ENCODE data around the gene MCF2L2.
A peak's percentile ranks its signal among the peaks of the same experiment; 100 is the strongest.
"Not testable (repeated sequence)": the region's sequence is repeated elsewhere in the genome, so short reads cannot be mapped to it uniquely, and the experiment has no call there.

The MCF2L2 gene

DNA sequence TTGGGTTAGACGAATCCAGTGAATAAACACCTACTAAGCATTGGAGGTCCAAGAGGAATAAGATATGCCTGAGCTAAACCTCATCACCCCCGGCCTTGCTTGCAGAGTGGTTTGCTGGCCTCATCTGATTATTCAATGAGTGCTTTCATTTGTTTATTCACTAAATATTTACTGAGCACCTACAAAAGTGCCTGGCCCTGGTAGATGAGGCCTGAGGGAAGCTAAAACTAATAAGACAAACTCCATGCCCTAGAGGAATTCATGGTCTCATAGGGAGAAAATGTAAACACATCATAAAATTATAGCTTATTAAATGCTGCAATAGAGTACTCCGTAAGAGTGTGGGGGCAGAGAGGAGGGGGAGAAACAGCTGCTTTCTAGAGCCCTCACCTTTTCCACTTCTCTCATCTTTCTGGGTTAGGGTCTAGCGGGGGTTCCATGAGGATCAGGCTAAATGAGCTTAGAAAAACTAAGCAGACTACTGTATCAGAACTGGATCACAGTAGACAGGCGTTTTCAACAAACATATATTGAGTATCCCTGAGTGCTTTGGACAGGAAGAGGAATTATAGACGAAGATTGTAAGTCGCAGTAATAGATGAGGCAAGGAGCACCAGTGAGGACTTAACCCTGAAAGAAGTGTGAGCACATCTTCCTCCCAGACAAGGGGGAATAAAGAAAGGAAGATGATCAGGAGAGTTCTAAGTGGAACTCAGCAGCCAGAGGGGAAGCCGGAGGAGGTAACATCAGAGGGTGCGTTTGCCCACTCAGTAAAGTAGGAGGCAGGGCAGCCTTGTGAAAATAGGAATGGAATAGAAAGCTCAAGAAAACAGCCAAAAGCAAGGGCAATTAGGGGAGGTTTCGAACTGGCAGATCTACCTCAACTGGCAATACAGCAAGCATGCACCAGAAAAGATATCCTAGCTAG, 234.4 kb downstream of the MCF2L2 start:
- DNase-seq, result peak; percentile 82

DNA sequence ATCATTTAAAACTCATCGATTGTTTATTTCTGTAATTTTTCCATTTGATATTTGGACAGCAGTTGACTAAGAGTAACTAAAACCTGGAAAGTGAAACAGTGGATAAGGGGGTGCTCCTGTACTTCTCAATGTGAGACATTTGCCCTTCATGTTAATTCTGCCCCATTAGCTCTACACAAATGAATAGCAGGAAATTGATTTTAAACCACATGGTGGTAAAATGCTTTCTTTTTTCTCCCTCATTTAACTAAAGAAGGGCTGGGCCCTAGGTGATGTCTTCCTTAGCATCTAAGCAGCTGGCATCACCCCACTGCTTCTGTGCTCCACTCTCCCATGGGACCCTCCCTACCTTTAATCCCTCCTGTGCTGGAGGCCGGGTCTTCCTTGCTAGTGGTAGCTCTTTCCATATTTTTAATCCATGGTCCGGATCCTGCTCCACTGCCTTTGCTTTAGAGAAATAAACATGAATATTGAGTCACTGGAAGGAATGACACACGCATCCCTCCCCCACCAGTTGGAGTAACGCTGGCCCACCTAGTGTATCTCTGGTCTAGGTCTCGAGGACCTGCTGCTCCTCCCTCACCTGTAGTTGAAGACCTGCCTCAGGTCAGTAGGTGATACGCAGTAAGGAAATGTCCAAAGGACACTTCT, 235.6 kb downstream of the MCF2L2 start:
- no peak for DNase-seq

DNA sequence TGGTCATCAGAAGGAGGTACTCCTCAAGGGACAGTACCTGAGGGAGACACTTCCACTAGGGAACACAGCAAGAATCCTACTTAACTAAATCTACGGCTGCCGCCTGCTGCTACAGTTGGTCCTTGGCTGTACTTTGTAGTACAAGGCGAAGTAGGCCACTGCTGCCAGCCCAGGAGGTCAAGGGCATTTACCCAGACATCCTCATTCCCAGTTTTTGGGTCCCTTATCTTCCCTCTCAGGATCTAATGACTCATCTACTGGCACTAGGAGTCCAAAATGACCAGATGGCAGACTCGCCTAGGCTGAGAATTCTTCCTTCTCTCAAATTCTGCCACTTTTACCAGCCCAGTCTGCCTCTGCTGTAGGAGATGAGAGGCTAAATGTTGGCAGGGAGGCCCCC, 238.8 kb downstream of the MCF2L2 start:
- no peak for DNase-seq

GRCh38 chr3:183188895-183189462, 239.4 kb downstream of the MCF2L2 start:
- no peak for DNase-seq

DNA sequence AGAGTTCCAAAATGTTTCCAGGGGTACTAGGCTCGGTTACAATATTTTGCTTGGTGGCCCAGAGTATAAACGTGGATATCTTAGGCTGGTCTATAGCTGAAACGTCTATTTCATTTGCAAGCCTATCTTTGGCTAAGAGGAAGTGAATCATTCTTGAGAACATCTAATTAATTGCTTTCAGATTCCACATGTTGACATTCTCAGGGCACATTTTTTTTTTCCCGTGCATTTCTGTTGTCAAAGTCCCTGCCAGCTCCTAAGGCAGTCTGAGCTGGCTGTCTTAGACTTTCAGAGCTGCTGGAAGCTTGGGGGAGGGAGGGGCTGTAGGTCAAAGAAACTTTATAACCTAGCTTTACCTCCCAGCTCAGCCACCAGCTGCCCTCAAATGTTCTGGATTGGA, 242.7 kb downstream of the MCF2L2 start:
- peak; percentile 58 for DNase-seq

DNA sequence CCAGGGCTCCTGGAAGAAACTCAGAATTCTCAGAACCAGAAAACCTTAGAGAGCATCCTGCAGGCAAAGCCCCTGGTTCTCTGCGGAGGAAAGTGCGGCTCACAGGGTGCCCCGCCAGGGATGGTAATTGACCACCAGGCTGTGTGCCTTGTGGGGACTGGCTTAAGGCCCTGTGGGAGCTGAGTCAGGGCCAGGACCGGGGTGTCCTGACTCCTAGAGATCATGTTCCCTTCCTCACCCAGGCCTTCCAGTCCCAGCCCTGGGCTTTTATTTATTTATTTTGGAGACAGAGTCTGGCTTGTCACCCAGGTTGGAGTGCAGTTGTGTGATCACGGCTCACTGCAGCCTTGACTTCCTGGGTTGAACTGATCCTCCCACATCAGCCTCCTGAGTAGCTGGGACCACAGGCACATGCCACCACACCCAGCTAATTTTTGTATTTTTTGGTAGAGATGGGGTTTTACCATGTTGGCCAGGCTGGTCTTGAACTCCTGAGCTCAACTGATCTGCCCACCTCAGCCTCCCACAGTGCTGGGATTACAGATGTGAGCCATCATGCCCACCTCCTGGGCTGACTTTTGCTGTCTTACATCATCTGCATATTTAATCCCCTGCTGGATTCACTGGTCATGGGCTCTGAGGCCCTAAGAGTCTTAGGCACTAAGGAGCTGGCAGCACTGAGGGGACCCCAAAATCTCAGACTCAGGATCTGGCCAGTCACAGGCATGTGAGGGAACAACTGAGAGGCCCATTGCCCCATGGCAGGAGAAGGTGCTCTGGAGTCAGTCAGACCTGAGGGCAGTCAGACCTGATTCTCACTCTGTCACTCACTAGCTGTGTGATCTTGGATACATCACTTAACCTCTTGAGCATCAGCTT, 245.4 kb downstream of the MCF2L2 start:
- DNase-seq, result no peak

DNA sequence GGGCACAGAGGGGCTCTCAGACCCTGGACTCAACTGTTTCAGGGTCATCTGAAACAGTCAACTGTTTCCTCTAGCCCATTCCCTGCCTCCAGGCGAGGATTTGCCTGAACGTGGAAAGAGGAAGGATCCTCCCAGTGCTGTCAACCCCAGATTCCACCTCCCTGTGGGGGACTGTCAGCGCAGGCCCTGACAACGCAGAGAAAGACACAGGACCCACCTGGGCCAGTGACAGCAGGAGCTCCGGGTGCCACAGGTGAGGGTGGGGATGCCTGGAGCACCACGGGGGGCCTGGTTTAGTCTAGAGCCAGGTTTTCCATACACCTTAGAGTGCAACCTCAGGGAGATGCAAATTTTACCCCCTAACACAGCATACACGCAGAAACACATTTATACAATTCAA, 246.3 kb downstream of the MCF2L2 start:
- DNase-seq, result no peak

DNA sequence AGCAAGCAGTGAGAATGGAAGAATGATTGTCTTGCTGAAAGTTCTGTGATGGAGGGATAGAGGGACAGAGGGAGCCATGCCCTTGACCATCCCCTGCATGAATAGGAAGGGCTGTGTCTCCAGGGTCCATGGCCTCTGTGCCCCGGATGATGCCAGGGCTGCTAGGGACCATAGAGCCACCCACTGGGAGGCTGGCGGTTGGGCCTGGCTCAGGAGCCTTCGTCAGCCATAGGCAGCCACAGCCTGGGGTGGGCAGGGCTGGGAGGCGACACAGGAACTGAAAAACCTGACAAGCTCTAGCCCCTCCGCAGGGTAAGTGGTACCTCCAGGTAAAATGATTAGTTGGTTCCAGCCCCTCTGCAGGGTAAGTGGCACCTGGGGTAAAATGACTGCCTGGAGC, 246.8 kb downstream of the MCF2L2 start:
- DNase-seq, result no peak

GRCh38 chr3:183180784-183181295, 247.6 kb downstream of the MCF2L2 start:
- no peak for DNase-seq

GRCh38 chr3:183180110-183180783, 248.2 kb downstream of the MCF2L2 start:
- no peak for DNase-seq

- not testable (repeated sequence) for DNase-seq
These were observed 248.9 kb downstream of the MCF2L2 start for GRCh38 chr3:183179550-183179908.

- DNase-seq, result no peak
These were observed 249.4 kb downstream of the MCF2L2 start for GRCh38 chr3:183178833-183179549.

DNA sequence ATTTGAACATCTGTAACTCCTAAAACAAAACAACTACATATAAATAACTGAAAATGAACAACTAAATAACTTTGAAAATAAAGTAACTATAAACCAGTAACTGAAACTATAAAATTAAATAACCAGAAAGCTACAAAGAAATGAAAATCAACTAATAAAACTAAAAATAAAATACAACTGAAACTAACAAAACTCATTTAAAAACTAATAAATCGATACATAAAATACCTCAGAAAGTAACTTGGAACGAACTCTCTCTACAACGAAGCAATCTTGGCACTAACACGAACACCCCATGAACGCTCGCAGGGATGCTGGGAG, 249.9 kb downstream of the MCF2L2 start:
- no peak for DNase-seq

- no peak for DNase-seq
These were observed 256.3 kb downstream of the MCF2L2 start for GRCh38 chr3:183172051-183172639.

DNA sequence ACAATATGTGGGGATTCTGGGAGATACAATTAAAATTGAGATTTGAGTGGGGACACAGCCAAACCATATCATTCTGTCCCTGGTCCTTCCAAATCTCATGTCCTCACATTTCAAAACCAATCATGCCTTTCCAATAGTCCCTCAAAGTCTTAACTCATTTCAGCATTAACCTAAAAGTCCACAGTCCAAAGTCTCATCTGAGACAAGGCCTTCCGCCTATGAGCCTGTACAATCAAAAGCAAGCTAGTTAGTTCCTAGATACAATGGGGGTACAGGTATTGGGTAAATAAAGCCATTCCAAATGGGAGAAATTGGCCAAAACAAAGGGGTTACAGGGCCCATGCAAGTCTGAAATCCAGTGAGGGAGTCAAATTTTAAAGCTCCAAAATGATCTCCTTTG, 260.4 kb downstream of the MCF2L2 start:
- not testable (repeated sequence) for DNase-seq

DNA sequence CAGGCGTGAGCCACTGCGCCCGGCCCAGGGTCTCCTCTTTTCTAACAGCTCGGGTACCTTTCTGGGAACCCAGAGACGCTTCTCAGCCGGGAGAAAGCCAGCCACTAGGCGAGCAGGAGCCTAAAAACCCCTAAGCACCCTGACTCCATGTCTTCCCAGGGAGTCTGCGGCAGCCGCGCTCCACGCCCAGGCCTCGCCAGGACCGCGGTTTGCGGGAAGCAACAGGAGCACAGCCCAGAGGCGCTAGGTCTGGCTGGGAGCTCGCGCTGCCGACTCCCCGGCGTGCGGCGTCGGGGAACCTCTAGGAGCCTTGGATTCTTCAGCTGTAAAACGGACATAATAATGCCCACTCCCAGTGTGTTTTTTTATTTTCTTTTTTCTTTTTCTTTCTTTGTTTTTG, 264.9 kb downstream of the MCF2L2 start:
- DNase-seq, result no peak

- peak; percentile 32 for DNase-seq
These were observed 266.7 kb downstream of the MCF2L2 start for GRCh38 chr3:183161552-183162336.

DNA sequence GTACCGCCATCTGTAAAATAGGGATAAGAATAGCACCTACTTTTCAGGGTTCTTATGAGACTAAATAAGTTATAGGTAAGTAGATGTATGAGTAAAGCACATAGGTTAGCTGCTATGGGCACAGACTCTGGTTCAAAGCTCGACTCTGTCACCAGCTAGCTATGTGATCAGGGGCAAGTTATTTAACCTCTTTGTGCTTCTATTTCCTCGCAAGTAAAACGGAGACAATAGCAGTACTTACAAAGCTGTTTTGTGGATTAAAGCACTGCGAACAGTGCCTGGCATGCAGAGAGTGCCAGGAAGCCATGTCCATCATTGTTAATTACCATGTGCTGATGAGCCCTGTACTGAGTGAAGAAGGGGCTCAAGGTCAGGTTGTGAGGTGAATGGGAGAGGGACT, 267.8 kb downstream of the MCF2L2 start:
- no peak for DNase-seq

DNA sequence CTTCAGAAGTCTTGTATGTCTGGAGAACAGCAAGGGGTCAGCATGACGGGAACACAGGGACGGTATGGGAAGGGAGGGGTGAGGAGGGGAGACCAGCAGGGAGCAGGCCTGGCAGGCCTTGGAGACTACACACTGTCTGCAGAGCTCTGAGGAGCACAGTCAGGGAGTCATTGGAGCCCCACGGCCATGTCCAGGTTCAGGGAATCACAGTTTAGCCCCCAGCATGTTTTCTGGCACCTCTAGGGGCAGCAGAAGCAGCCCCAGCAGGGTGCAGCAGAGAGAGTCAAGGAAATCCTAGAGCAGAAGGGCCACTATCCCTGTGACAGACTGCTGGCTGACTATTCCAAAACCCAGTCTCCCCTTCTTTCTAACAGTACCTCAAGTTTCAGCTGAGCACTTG, 269.1 kb downstream of the MCF2L2 start:
- no peak for DNase-seq

DNA sequence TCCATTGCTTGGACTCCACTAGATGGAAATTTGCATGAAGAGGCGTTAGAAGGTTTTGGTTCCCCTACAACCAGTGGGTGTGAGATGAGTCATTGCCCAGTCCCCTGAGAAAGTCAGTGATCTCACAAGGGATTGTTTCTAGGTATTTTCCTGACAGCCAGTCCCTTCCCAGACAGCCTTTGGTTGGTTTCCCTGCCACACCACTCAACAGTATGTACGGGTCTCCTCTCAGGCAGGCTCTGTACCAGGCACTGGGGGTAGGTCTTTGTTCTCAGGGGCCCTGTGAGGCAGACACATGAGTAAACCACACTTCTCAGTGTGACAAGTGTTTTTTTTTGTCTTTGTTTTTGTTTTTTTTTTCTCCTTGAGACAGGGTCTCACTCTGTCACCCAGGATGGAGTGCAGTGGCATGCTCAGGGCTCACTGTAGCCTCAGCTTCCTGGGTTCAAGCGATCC, 269.8 kb downstream of the MCF2L2 start:
- DNase-seq, result no peak

Measured in NCI-H510A treated with DMSO at 0.1 percent for 48 hours (cell line).